H1 (cell line): ENCODE measurements around the gene ZDHHC17. TPM values are rescaled to one million over a fixed set of nuclear protein-coding genes. Genes with fewer than 3 reads are reported as not detected.

Source experiments
- CBX5 ChIP-seq: fragments of 300-800, 300-1000 bp; sonication (generic); IDR thresholded peaks from 2 replicates; pipeline ENCODE4 v1.7.1; 2016; ENCODE audit warnings: antibody characterized with exemption, low read length, low read depth
- CBX8 ChIP-seq: fragments of 300-800, 300-1000 bp; sonication (generic); IDR thresholded peaks from 2 replicates; pipeline ENCODE4 v1.7.1; 2016; ENCODE audit warnings: low read depth, low read length, borderline replicate concordance
- MAX ChIP-seq: IDR thresholded peaks from 2 replicates; pipeline ENCODE4 v1.6.1; 2012; ENCODE audit warnings: inconsistent platforms
- RBBP5 ChIP-seq: IDR thresholded peaks from 2 replicates; pipeline ENCODE4 v1.7.1; 2012; ENCODE audit warnings: low read depth, mild to moderate bottlenecking, inconsistent platforms, low read length, moderate library complexity, borderline replicate concordance
- YY1 ChIP-seq: IDR thresholded peaks from 2 replicates; pipeline ENCODE4 v1.6.1; 2011; ENCODE audit warnings: low read depth, mild to moderate bottlenecking, low read length
- polyA plus RNA-seq, 7 experiments: library from polyadenylated mRNA; depleted of rRNA in 3 of 7; stranded (reverse) in 5 of 7; unstranded in 2 of 7; fragments of >200 nt in 5 of 7; fragments of 200-250 nt in 2 of 7; gene quantifications; 1 replicate in 5 of 7; 2 replicates in 1 of 7; 4 replicates in 1 of 7; pipeline versions ENCODE4 v1.2.1 to v1.2.3, GENCODE V29; 2011 to 2013; ENCODE audit warnings: missing spikeins in 2 of 7, mixed read lengths in 2 of 7
- total RNA-seq: library from RNA; stranded (reverse); fragmentation: NEBNext Ultra II Directional; extraction: Animal tissue kit (Norgen Biotek cat#: 25700); gene quantifications from 2 replicates; pipeline ENCODE4 v1.2.1, GENCODE V29; 2021

The ZDHHC17 gene
- total and polyA plus RNA-seq, 2 of the 8 experiments (the other 6 are each of a cell fraction or from before 2014, with no cell fraction given), result 27.6 to 28.9 TPM

- TF ChIP-seq MAX (no peak), CBX8 (no peak), RBBP5 (no peak), YY1 (no peak), CBX5 (no peak)
These were observed 132.4 kb downstream of the ZDHHC17 start (continued) for GRCh38 chr12:76896274-76896673.
